ENCODE results near the gene PRPSAP2.
"Not testable (repeated sequence)": the region's sequence is repeated elsewhere in the genome, so short reads cannot be mapped to it uniquely, and the experiment has no call there.

GRCh38 chr17:18821430-18821829 is 36.5 kb upstream of the PRPSAP2 start:
- TF ChIP-seq CEBPB (IDR thresholded peaks at IDR 0.05; ENCODE audit: low read depth); POLR2AphosphoS5 (IDR thresholded peaks at IDR 0.05; ENCODE audit: low read depth, low read length); ATF3 (IDR thresholded peaks at IDR 0.05); POLR2A (IDR thresholded peaks at IDR 0.05; ENCODE audit: borderline replicate concordance, extremely low read depth, insufficient read depth, insufficient read length); CTCF (IDR thresholded peaks at IDR 0.05 in 2 of 3, conservative IDR thresholded peaks at IDR 0.05 in 1 of 3; ENCODE audit: borderline replicate concordance in 1 of 3, insufficient read depth in 1 of 3, low read depth in 2 of 3, low read length in 2 of 3); RAD21 (IDR thresholded peaks at IDR 0.05; ENCODE audit: low read depth); EZH2phosphoT487 (IDR thresholded peaks at IDR 0.05; ENCODE audit: borderline replicate concordance); MAX (IDR thresholded peaks at IDR 0.05); JUND (IDR thresholded peaks at IDR 0.05); TCF7L2 (IDR thresholded peaks at IDR 0.05; ENCODE audit: borderline replicate concordance, extremely low read depth, insufficient read depth, insufficient read length); SP1 (IDR thresholded peaks at IDR 0.05; ENCODE audit: low read depth); EZH2 (IDR thresholded peaks at IDR 0.05); YY1 (IDR thresholded peaks at IDR 0.05; ENCODE audit: extremely low read depth, insufficient replicate concordance, low read depth, low read length): not testable (repeated sequence)

All from HCT116 (cell line).